Tongue (tissue), 2 donors: ENCODE measurements around the gene XXYLT1. TPM values are rescaled to one million over a fixed set of nuclear protein-coding genes. Genes with fewer than 3 reads are reported as not detected.
"Not testable (repeated sequence)": the region's sequence is repeated elsewhere in the genome, so short reads cannot be mapped to it uniquely, and the experiment has no call there.

Source experiments
- DNase-seq: peaks from one replicate; pipeline ENCODE4 v3.0.0-alpha.2; 2015
- total RNA-seq: library from RNA; depleted of rRNA; stranded (reverse); fragments of >200 nt; gene quantifications from one replicate; pipeline ENCODE4 v1.2.3, GENCODE V29; 2014

The XXYLT1 gene
- total RNA-seq, 1 donor from 2014 or later: 29.5 TPM

- DNase-seq: no peak
Observed at GRCh38 chr3:195042743-195043606, 228.0 kb downstream of the XXYLT1 start.

GRCh38 chr3:195041871-195042742, 228.9 kb downstream of the XXYLT1 start:
- DNase-seq: no peak

GRCh38 chr3:195040773-195041520, 230.0 kb downstream of the XXYLT1 start:
- DNase-seq: no peak

- DNase-seq: no peak
Observed at GRCh38 chr3:195040094-195040493, 230.9 kb downstream of the XXYLT1 start.

GRCh38 chr3:195039180-195039843, 231.6 kb downstream of the XXYLT1 start:
- DNase-seq: no peak

- no peak for DNase-seq
Observed at GRCh38 chr3:195038161-195038560, 232.8 kb downstream of the XXYLT1 start.

- DNase-seq: not testable (repeated sequence)
Observed at GRCh38 chr3:195037586-195037985, 233.4 kb downstream of the XXYLT1 start.

- DNase-seq: no peak
Observed at GRCh38 chr3:195036974-195037373, 234.0 kb downstream of the XXYLT1 start.

GRCh38 chr3:195036574-195036973, 234.4 kb downstream of the XXYLT1 start:
- DNase-seq: no peak

GRCh38 chr3:195036203-195036505, 234.8 kb downstream of the XXYLT1 start:
- DNase-seq: no peak

- DNase-seq: no peak
Observed at GRCh38 chr3:195035345-195036202, 235.4 kb downstream of the XXYLT1 start.

GRCh38 chr3:195034541-195034940, 236.4 kb downstream of the XXYLT1 start:
- DNase-seq: no peak

GRCh38 chr3:195034101-195034500, 236.9 kb downstream of the XXYLT1 start:
- no peak for DNase-seq

- no peak for DNase-seq
Observed at GRCh38 chr3:195033531-195034091, 237.3 kb downstream of the XXYLT1 start.

- no peak for DNase-seq
Observed at GRCh38 chr3:195032955-195033354, 238.0 kb downstream of the XXYLT1 start.

GRCh38 chr3:195032106-195032759, 238.7 kb downstream of the XXYLT1 start:
- no peak for DNase-seq

GRCh38 chr3:195031574-195032003, 239.4 kb downstream of the XXYLT1 start:
- DNase-seq: no peak

- DNase-seq: peak; percentile 52
Observed at GRCh38 chr3:195030791-195031321, 240.1 kb downstream of the XXYLT1 start.

- DNase-seq: no peak
Observed at GRCh38 chr3:195028877-195029606, 241.9 kb downstream of the XXYLT1 start.
